H1 (cell line): ENCODE results near the gene ABI2. TPM values are rescaled to one million over a fixed set of nuclear protein-coding genes. Genes with fewer than 3 reads are reported as not detected.
"Not testable (repeated sequence)": the region's sequence is repeated elsewhere in the genome, so short reads cannot be mapped to it uniquely, and the experiment has no call there.

Source experiments
- CTCF ChIA-PET: fragments of 300-600 bp; sonication (Branson Sonifier 250); formaldehyde crosslinking; loops from one replicate; lab custom pipeline; 2021; ENCODE audit not compliant: partially characterized antibody; lab: Charles Lee
- POLR2A ChIA-PET: fragments of 300-600 bp; sonication (Branson Sonifier 250); formaldehyde crosslinking; loops from one replicate; lab custom pipeline; 2021; ENCODE audit warnings: inconsistent platforms; ENCODE audit not compliant: partially characterized antibody; lab: Charles Lee
- DNase-seq, 2 experiments: peaks; one replicate each; pipeline versions ENCODE4 v3.0.0 to v3.0.0-alpha.2; 2010 to 2022; ENCODE audit warnings: low spot score in 2 of 2, low read depth in 1 of 2, mixed read lengths in 1 of 2
- FAIRE-seq: peaks from 2 replicates; lab custom pipeline; 2011; peaks lifted over from hg19 to GRCh38; lab: Jason Lieb, UNC
- H2AFZ ChIP-seq: 2 replicates; pipeline ENCODE4 v1.8.1; 2012; ENCODE audit warnings: low read length, inconsistent platforms
- H2AK5ac ChIP-seq: 2 replicates; pipeline ENCODE4 v1.6.1; 2013; ENCODE audit warnings: low read depth, low read length
- H2BK120ac ChIP-seq: replicated peaks from 2 replicates; pipeline ENCODE3; 2013; ENCODE audit warnings: low read depth, low read length, inconsistent platforms
- H2BK12ac ChIP-seq: 2 replicates; pipeline ENCODE4 v1.6.1; 2013; ENCODE audit warnings: low read depth, low read length
- H2BK15ac ChIP-seq: 2 replicates; pipeline ENCODE4 v1.6.1; 2013; ENCODE audit warnings: low read length
- H2BK20ac ChIP-seq: 2 replicates; pipeline ENCODE4 v1.6.1; 2013; ENCODE audit warnings: low read length
- H2BK5ac ChIP-seq: 2 replicates; pipeline ENCODE4 v1.6.1; 2013; ENCODE audit warnings: low read depth, low read length
- H3K14ac ChIP-seq: 2 replicates; pipeline ENCODE4 v1.6.1; 2013; ENCODE audit warnings: inconsistent platforms; ENCODE audit not compliant: insufficient read length
- H3K18ac ChIP-seq: 2 replicates; pipeline ENCODE4 v1.6.1; 2013; ENCODE audit warnings: low read length; ENCODE audit errors: extremely low read depth
- H3K23ac ChIP-seq: 2 replicates; pipeline ENCODE4 v1.6.1; 2013; ENCODE audit warnings: inconsistent platforms; ENCODE audit not compliant: insufficient read length
- H3K23me2 ChIP-seq: 2 replicates; pipeline ENCODE4 v1.6.1; 2013; ENCODE audit warnings: low read depth, low read length
- H3K27ac ChIP-seq: 2 replicates; pipeline ENCODE4 v1.6.1; 2011; ENCODE audit warnings: low read depth, low read length, inconsistent platforms
- H3K27me3 ChIP-seq, 4 experiments: replicated peaks in 1 of 4; 1 replicate in 1 of 4; 2 replicates in 3 of 4; pipeline versions ENCODE4 v1.6.1 to v1.8.1; 2011 to 2013; ENCODE audit warnings: low read length in 3 of 4, mild to moderate bottlenecking in 3 of 4, inconsistent platforms in 2 of 4, mixed read lengths in 2 of 4, moderate library complexity in 1 of 4; ENCODE audit not compliant: control insufficient read depth in 3 of 4, insufficient read depth in 3 of 4; ENCODE audit errors: extremely low read depth in 1 of 4
- H3K36me3 ChIP-seq, 4 experiments: 2 replicates each; pipeline versions ENCODE4 v1.6.1 to v1.8.1; 2011 to 2013; ENCODE audit warnings: mild to moderate bottlenecking in 4 of 4, low read length in 3 of 4, moderate library complexity in 2 of 4, control low read depth in 1 of 4, inconsistent platforms in 1 of 4; ENCODE audit not compliant: insufficient read depth in 4 of 4, control insufficient read depth in 2 of 4
- H3K4ac ChIP-seq: replicated peaks from 2 replicates; pipeline ENCODE3; 2013; ENCODE audit warnings: low read length, low read depth, mixed read lengths, inconsistent platforms; ENCODE audit not compliant: insufficient read length
- H3K4me1 ChIP-seq, 4 experiments: replicated peaks in 1 of 4; 1 replicate in 1 of 4; 2 replicates in 3 of 4; pipeline versions ENCODE4 v1.6.1 to v1.8.1; 2011 to 2013; ENCODE audit warnings: low read length in 3 of 4, inconsistent platforms in 2 of 4, mixed read lengths in 1 of 4; ENCODE audit not compliant: insufficient read depth in 4 of 4, control insufficient read depth in 3 of 4
- H3K4me2 ChIP-seq, 2 experiments: 2 replicates each; pipeline versions ENCODE4 v1.6.1 to v1.8.1; 2011 to 2013; ENCODE audit warnings: low read depth in 2 of 2, low read length in 2 of 2, control low read depth in 1 of 2, inconsistent platforms in 1 of 2, mild to moderate bottlenecking in 1 of 2; ENCODE audit not compliant: insufficient read depth in 1 of 2
- H3K4me3 ChIP-seq, 4 experiments: fragments of 200-600, 300-600 bp in 1 of 4; sonication (generic), shearing (Covaris generic), sonication (Bioruptor Twin) in 1 of 4; 2 replicates each; pipeline versions ENCODE4 v1.5.1 to v1.8.1; 2011 to 2016; ENCODE audit warnings: low read length in 4 of 4, low read depth in 3 of 4, control low read depth in 2 of 4, inconsistent platforms in 2 of 4, mild to moderate bottlenecking in 2 of 4, mixed read lengths in 1 of 4, moderate library complexity in 1 of 4; ENCODE audit not compliant: insufficient read depth in 2 of 4; ENCODE audit errors: extremely low read depth in 1 of 4
- H3K56ac ChIP-seq: replicated peaks from 2 replicates; pipeline ENCODE3; 2013; ENCODE audit warnings: low read depth, mild to moderate bottlenecking, mixed read lengths, low read length, inconsistent platforms; ENCODE audit not compliant: insufficient read length
- H3K79me1 ChIP-seq: 2 replicates; pipeline ENCODE4 v1.6.1; 2013; ENCODE audit warnings: low read depth, low read length, control low read depth
- H3K79me2 ChIP-seq, 2 experiments: 2 replicates each; pipeline versions ENCODE4 v1.6.1 to v1.8.1; 2012 to 2013; ENCODE audit warnings: low read length in 2 of 2, mild to moderate bottlenecking in 2 of 2, inconsistent platforms in 1 of 2; ENCODE audit not compliant: insufficient read depth in 2 of 2, control insufficient read depth in 1 of 2
- H3K9ac ChIP-seq, 4 experiments: replicated peaks in 1 of 4; 1 replicate in 1 of 4; 2 replicates in 3 of 4; pipeline versions ENCODE4 v1.6.1 to v1.8.1; 2011 to 2013; ENCODE audit warnings: low read depth in 3 of 4, low read length in 3 of 4, control low read depth in 2 of 4, mild to moderate bottlenecking in 2 of 4, moderate library complexity in 2 of 4, inconsistent platforms in 1 of 4; ENCODE audit errors: extremely low read depth in 1 of 4
- H3K9me3 ChIP-seq, 2 experiments: 2 replicates each; pipeline versions ENCODE4 v1.6.1 to v1.8.1; 2012 to 2013; ENCODE audit warnings: mild to moderate bottlenecking in 2 of 2, moderate library complexity in 2 of 2, control low read depth in 1 of 2, inconsistent platforms in 1 of 2, low read depth in 1 of 2, low read length in 1 of 2, mixed read lengths in 1 of 2; ENCODE audit not compliant: insufficient read depth in 2 of 2
- H4K20me1 ChIP-seq, 2 experiments: replicated peaks in 1 of 2; 2 replicates each; pipeline versions ENCODE3 to v1.8.1; 2011 to 2013; ENCODE audit warnings: inconsistent platforms in 2 of 2, low read length in 2 of 2, mild to moderate bottlenecking in 1 of 2; ENCODE audit not compliant: insufficient read depth in 2 of 2, control insufficient read depth in 1 of 2
- H4K5ac ChIP-seq: 2 replicates; pipeline ENCODE4 v1.6.1; 2013; ENCODE audit warnings: low read length, low read depth, mixed read lengths, inconsistent platforms; ENCODE audit not compliant: insufficient read length
- H4K8ac ChIP-seq: 2 replicates; pipeline ENCODE4 v1.8.0; 2013; ENCODE audit warnings: mild to moderate bottlenecking, moderate library complexity, low read length, inconsistent platforms; ENCODE audit not compliant: insufficient read depth; ENCODE audit errors: extremely low read depth
- H4K91ac ChIP-seq: replicated peaks from 2 replicates; pipeline ENCODE3; 2013; ENCODE audit warnings: low read length, mixed read lengths, inconsistent platforms; ENCODE audit not compliant: insufficient read length
- WGBS, 2 experiments: shearing (Covaris generic) in 1 of 2; methylation state at CpG; one replicate each; pipeline versions ENCODE4 v1.1.6 to v1.1.7; 2013 to 2015; ENCODE audit warnings: low lambda C conversion rate in 2 of 2, mixed read lengths in 2 of 2, inconsistent platforms in 1 of 2, low coverage in 1 of 2, missing lambda C conversion rate in 1 of 2; ENCODE audit not compliant: insufficient replicate concordance in 2 of 2, insufficient coverage in 1 of 2, insufficient read length in 1 of 2; ENCODE audit errors: extremely low coverage in 1 of 2, missing lambda C conversion rate in 1 of 2; 5-methylcytosine and 5-hydroxymethylcytosine counted together
- polyA plus RNA-seq, 7 experiments: library from polyadenylated mRNA; depleted of rRNA in 3 of 7; stranded (reverse) in 5 of 7; unstranded in 2 of 7; fragments of >200 nt in 5 of 7; fragments of 200-250 nt in 2 of 7; gene quantifications; 1 replicate in 5 of 7; 2 replicates in 1 of 7; 4 replicates in 1 of 7; pipeline versions ENCODE4 v1.2.1 to v1.2.3, GENCODE V29; 2011 to 2013; ENCODE audit warnings: missing spikeins in 2 of 7, mixed read lengths in 2 of 7
- total RNA-seq: library from RNA; stranded (reverse); fragmentation: NEBNext Ultra II Directional; extraction: Animal tissue kit (Norgen Biotek cat#: 25700); gene quantifications from 2 replicates; pipeline ENCODE4 v1.2.1, GENCODE V29; 2021

Gene ABI2
- total and polyA plus RNA-seq, 2 of the 8 experiments (the other 6 are each of a cell fraction or from before 2014, with no cell fraction given): 62.3 to 118 TPM

GRCh38 chr2:203342374-203342773, 14.2 kb downstream of the ABI2 start:
- H3K4ac ChIP-seq, CTCF ChIA-PET, H3K23ac ChIP-seq, H4K20me1 ChIP-seq, H2BK120ac ChIP-seq, H3K27me3 ChIP-seq, H4K91ac ChIP-seq, FAIRE-seq, H4K5ac ChIP-seq, H3K9ac ChIP-seq, H2BK20ac ChIP-seq, H2BK15ac ChIP-seq, H3K4me1 ChIP-seq, H4K8ac ChIP-seq, H2BK5ac ChIP-seq, H2AFZ ChIP-seq, H3K14ac ChIP-seq, H3K79me1 ChIP-seq, H3K9me3 ChIP-seq, DNase-seq, H3K23me2 ChIP-seq, H2BK12ac ChIP-seq, H3K18ac ChIP-seq, H3K4me2 ChIP-seq, H3K36me3 ChIP-seq, H3K27ac ChIP-seq, H3K4me3 ChIP-seq, H3K56ac ChIP-seq, H2AK5ac ChIP-seq: not testable (repeated sequence)
- peaks cover 4 to 93% of the 10 kb centered on the region in 2 experiments; a peak in 3 of 4 replicates for H3K79me2 ChIP-seq
- POLR2A ChIA-PET: interaction anchor here (1.8 kb wide), 1 partner anchor 20 kb away, joined by 4 read pairs; no protein-coding TSS in a partner anchor
- WGBS, 2 experiments: 95% methylated on average over 4 of the region's 4 CpGs; no CpG with 5 or more reads in 1 of the 2 experiments
